ENCODE data around the gene PHACTR3. TPM values are rescaled to one million over a fixed set of nuclear protein-coding genes. Genes with fewer than 3 reads are reported as not detected.

PHACTR3 gene
- total RNA-seq, 1 donor from 2014 or later, result not detected

GRCh38 chr20:59688999-59689398 lies 84.7 kb downstream of the PHACTR3 start:
- peaks cover 2% of the 10 kb centered on the region for H3K27me3 Mint-ChIP-seq (ENCODE audit: low read depth)
- TF ChIP-seq CTCF (IDR thresholded peaks at IDR 0.05), result no peak
- DNase-seq (ENCODE audit: low spot score), result no peak
- H3K9me3 Mint-ChIP-seq (ENCODE audit: low read depth), result no peaks in the 10 kb centered on the region
- H3K4me3 Mint-ChIP-seq (ENCODE audit: unreplicated experiment), result no peak overlapping the region
- H3K4me1 Mint-ChIP-seq (ENCODE audit: low read depth), result no peaks in the 10 kb centered on the region
- H3K27ac Mint-ChIP-seq (ENCODE audit: unreplicated experiment), result no peak overlapping the region
- no peaks in the 10 kb centered on the region for H3K36me3 Mint-ChIP-seq (ENCODE audit: low read depth)

GRCh38 chr20:59690101-59690500 lies 85.8 kb downstream of the PHACTR3 start:
- H3K4me1 Mint-ChIP-seq (ENCODE audit: low read depth), result no peaks in the 10 kb centered on the region
- no peaks in the 10 kb centered on the region for H3K36me3 Mint-ChIP-seq (ENCODE audit: low read depth)
- no peak overlapping the region for H3K4me3 Mint-ChIP-seq (ENCODE audit: unreplicated experiment)
- no peak overlapping the region for H3K27ac Mint-ChIP-seq (ENCODE audit: unreplicated experiment)
- no peaks in the 10 kb centered on the region for H3K9me3 Mint-ChIP-seq (ENCODE audit: low read depth)
- no peak for TF ChIP-seq CTCF (IDR thresholded peaks at IDR 0.05)
- DNase-seq (ENCODE audit: low spot score), result no peak
- peaks cover 2% of the 10 kb centered on the region for H3K27me3 Mint-ChIP-seq (ENCODE audit: low read depth)

GRCh38 chr20:59690976-59691375 lies 86.6 kb downstream of the PHACTR3 start:
- TF ChIP-seq CTCF (IDR thresholded peaks at IDR 0.05), result no peak
- Mint-ChIP-seq H3K27ac (ENCODE audit: unreplicated experiment) (no peak overlapping the region), H3K36me3 (ENCODE audit: low read depth) (no peaks in the 10 kb centered on the region), H3K9me3 (ENCODE audit: low read depth) (no peaks in the 10 kb centered on the region), H3K4me1 (ENCODE audit: low read depth) (no peaks in the 10 kb centered on the region), H3K4me3 (ENCODE audit: unreplicated experiment) (no peak overlapping the region), H3K27me3 (ENCODE audit: low read depth) (peaks cover 2% of the 10 kb centered on the region)
- DNase-seq (ENCODE audit: low spot score), result no peak

GRCh38 chr20:59692139-59692538 lies 87.8 kb downstream of the PHACTR3 start:
- TF ChIP-seq CTCF (IDR thresholded peaks at IDR 0.05), result no peak
- Mint-ChIP-seq H3K9me3 (ENCODE audit: low read depth) (no peaks in the 10 kb centered on the region), H3K4me3 (ENCODE audit: unreplicated experiment) (no peak overlapping the region), H3K27me3 (ENCODE audit: low read depth) (peaks cover 2% of the 10 kb centered on the region), H3K27ac (ENCODE audit: unreplicated experiment) (no peak overlapping the region), H3K36me3 (ENCODE audit: low read depth) (no peaks in the 10 kb centered on the region), H3K4me1 (ENCODE audit: low read depth) (no peaks in the 10 kb centered on the region)
- DNase-seq (ENCODE audit: low spot score), result no peak

GRCh38 chr20:59693587-59693986 lies 89.2 kb downstream of the PHACTR3 start:
- H3K27ac Mint-ChIP-seq (ENCODE audit: unreplicated experiment), result no peak overlapping the region
- no peaks in the 10 kb centered on the region for H3K36me3 Mint-ChIP-seq (ENCODE audit: low read depth)
- peaks cover 2% of the 10 kb centered on the region for H3K27me3 Mint-ChIP-seq (ENCODE audit: low read depth)
- no peaks in the 10 kb centered on the region for H3K9me3 Mint-ChIP-seq (ENCODE audit: low read depth)
- no peak for TF ChIP-seq CTCF (IDR thresholded peaks at IDR 0.05)
- H3K4me1 Mint-ChIP-seq (ENCODE audit: low read depth), result no peaks in the 10 kb centered on the region
- DNase-seq (ENCODE audit: low spot score), result no peak
- H3K4me3 Mint-ChIP-seq (ENCODE audit: unreplicated experiment), result no peak overlapping the region
